ENCODE data around the gene CAMKMT. TPM values are rescaled to one million over a fixed set of nuclear protein-coding genes. Genes with fewer than 3 reads are reported as not detected.

CAMKMT gene
- total RNA-seq, 1 donor from 2014 or later = 9.0 TPM

DNA sequence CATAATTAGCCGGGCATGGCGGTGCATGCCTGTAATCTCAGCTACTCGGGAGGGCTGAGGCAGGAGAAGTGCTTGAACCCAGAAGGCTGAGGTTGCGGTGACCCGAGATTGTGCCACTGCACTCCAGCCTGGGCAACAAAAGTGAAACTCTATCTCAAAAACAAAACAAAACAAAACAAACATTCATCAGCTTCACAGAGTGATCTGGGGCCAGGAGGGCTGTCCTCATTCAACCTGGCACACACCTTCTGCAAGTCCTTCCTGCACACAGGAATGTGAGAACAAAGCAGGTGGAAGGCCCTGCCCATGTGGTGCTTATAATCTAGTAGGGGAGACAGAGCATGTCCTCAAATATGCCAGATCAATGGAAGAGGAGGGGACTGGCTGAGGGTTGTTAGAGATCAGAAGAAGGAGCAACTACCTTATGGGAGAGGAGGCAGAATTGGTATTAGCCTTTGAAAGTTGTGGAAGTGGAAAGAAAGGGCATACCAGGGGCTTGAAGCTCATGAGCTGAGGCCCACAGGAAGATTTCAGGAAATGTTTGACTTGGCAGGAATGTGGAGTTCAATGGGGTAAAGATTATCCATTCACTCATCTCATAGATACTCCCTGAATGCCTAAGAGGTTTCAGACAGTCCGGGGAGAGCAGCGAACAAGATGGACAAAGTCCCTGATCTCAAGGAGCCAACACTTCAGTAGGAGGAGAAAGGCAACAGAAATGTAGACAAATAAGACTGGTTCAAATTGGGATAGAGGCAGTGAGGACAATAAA is 424.5 kb downstream of the CAMKMT start:
- H3K4me3 ChIP-seq (ENCODE audit: low read depth, low read length) = no peak overlapping the region
- FAIRE-seq = no peak
- H3K27me3 ChIP-seq (ENCODE audit: control insufficient read depth, insufficient read depth, low read length) = no peaks in the 10 kb centered on the region
- no peaks in the 10 kb centered on the region for H3K36me3 ChIP-seq (ENCODE audit: control insufficient read depth, insufficient read depth, low read length)
- TF ChIP-seq, protein P1, sequence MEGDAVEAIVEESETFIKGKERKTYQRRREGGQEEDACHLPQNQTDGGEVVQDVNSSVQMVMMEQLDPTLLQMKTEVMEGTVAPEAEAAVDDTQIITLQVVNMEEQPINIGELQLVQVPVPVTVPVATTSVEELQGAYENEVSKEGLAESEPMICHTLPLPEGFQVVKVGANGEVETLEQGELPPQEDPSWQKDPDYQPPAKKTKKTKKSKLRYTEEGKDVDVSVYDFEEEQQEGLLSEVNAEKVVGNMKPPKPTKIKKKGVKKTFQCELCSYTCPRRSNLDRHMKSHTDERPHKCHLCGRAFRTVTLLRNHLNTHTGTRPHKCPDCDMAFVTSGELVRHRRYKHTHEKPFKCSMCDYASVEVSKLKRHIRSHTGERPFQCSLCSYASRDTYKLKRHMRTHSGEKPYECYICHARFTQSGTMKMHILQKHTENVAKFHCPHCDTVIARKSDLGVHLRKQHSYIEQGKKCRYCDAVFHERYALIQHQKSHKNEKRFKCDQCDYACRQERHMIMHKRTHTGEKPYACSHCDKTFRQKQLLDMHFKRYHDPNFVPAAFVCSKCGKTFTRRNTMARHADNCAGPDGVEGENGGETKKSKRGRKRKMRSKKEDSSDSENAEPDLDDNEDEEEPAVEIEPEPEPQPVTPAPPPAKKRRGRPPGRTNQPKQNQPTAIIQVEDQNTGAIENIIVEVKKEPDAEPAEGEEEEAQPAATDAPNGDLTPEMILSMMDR (IDR thresholded peaks at IDR 0.05; ENCODE audit: insufficient read depth, low read length, severe bottlenecking) = no peak
- DNase-seq (ENCODE audit: low read depth) = no peak

DNA sequence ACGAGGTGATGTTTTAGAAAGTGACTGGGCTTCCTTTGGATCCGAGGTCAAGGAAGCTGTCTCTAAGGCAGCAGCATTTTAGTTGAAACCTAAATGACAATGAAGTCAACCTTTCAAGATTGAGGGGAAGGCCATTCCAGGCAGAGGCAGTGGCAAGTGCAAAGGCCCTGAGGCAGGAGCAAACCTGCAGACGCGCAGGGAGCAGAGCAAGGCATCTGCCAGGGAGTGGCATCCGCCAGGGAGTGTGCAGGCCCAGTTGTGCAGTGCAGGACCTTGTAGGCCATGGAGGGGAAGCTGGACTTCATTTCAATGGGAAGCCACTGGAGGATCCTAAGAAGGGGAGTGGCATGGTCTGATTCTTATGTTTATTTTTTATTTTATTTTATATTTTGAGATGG is 425.1 kb downstream of the CAMKMT start:
- TF ChIP-seq, protein P1 (IDR thresholded peaks at IDR 0.05; ENCODE audit: insufficient read depth, low read length, severe bottlenecking) = no peak
- DNase-seq (ENCODE audit: low read depth) = no peak
- Histone ChIP-seq H3K4me3 (ENCODE audit: low read depth, low read length) (no peak overlapping the region), H3K27me3 (ENCODE audit: control insufficient read depth, insufficient read depth, low read length) (no peaks in the 10 kb centered on the region), H3K36me3 (ENCODE audit: control insufficient read depth, insufficient read depth, low read length) (no peaks in the 10 kb centered on the region)
- FAIRE-seq = no peak

DNA sequence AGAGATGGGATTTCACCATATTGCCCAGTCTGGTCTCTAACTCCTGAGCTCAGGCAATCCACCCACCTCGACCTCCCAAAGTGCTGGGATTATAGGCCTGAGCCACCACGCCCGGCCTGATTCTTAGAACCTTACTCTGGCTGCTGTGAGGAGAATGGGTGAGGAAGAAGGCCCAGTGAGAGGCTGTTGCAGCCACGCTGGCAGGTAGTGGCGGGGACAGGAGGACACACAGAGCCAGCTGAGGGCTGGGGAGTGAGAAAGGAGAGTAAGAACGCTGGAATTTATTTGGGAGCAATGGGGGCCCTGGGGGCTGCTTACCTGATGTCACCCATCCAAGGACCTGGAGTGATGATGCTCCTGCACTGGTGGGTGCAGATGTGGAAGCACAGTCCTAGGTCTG is 425.9 kb downstream of the CAMKMT start:
- DNase-seq (ENCODE audit: low read depth) (no peak), FAIRE-seq (no peak)
- Histone ChIP-seq H3K4me3 (ENCODE audit: low read depth, low read length) (no peak overlapping the region), H3K27me3 (ENCODE audit: control insufficient read depth, insufficient read depth, low read length) (no peaks in the 10 kb centered on the region), H3K36me3 (ENCODE audit: control insufficient read depth, insufficient read depth, low read length) (no peaks in the 10 kb centered on the region)
- TF ChIP-seq, protein P1 (IDR thresholded peaks at IDR 0.05; ENCODE audit: insufficient read depth, low read length, severe bottlenecking) = no peak

DNA sequence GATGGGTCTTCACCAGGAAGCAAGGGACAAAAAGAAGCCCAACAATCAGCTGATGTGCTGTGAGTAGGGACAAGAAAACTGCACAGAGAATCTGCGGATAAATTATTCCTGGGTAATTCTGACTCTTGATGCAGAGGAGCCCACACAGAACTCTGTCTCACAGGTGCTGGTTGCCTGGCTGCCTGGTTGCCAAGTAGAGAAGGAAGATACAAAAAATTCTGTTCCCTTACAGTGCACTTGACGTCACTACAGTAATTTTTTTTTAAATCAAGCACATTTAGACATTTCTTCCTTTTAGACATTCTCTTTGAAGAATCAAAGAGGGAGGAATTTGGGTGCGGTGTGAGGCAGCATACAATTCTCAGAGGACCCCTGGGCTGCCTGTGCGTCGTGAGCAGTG is 427.7 kb downstream of the CAMKMT start:
- DNase-seq (ENCODE audit: low read depth) = no peak
- TF ChIP-seq, protein P1 (IDR thresholded peaks at IDR 0.05; ENCODE audit: insufficient read depth, low read length, severe bottlenecking) = no peak
- no peak for FAIRE-seq

DNA sequence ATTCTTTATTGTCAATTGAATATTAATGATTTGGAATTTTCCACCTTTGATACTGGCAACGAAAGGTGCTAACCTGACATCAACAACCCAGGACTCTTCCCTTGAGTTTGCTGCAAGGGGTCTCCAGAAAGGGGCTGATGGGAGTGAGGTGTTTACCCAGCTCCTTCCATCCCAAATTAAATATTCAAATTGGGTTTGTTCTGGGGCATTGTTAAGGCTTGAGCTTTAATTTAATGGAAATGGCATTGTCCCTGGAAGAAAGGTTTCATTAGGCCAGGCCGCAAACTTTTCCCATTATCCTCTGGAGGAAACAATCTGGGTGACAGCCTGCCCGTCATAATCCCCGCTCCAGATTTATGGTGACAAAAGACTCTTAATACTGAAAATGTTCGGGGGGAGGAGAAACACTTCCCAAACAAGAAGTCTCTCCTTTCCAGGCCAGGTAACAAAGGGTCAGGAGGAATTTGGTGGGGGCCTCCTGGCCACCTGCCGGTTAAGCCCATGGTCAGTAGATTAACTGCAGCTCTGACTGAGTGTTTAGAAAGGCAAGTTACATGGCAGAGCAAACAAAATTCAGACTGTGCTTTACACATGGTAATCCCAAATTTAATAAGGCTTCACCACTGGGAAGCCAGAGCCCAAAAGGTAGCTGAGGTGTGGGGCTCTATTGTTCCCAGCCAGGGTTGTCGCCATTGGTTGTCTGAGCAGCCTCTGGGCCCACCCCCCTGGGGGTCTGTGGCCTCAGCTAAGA is 428.4 kb downstream of the CAMKMT start:
- no peak for FAIRE-seq
- DNase-seq (ENCODE audit: low read depth) = no peak
- TF ChIP-seq, protein P1 (IDR thresholded peaks at IDR 0.05; ENCODE audit: insufficient read depth, low read length, severe bottlenecking) = no peak
- H3K27me3 ChIP-seq (ENCODE audit: control insufficient read depth, insufficient read depth, low read length) = no peaks in the 10 kb centered on the region
- H3K36me3 ChIP-seq (ENCODE audit: control insufficient read depth, insufficient read depth, low read length) = no peaks in the 10 kb centered on the region
- H3K4me3 ChIP-seq (ENCODE audit: low read depth, low read length) = no peak overlapping the region

More for the DNA sequence above, 427.7 kb downstream of the CAMKMT start:
- Histone ChIP-seq H3K4me3 (ENCODE audit: low read depth, low read length) (no peak overlapping the region), H3K36me3 (ENCODE audit: control insufficient read depth, insufficient read depth, low read length) (no peaks in the 10 kb centered on the region), H3K27me3 (ENCODE audit: control insufficient read depth, insufficient read depth, low read length) (no peaks in the 10 kb centered on the region)
